DMS 273 treated with DMSO at 0.1 percent for 48 hours (cell line): ENCODE data around the gene MIPEP.
"Not testable (repeated sequence)": the region's sequence is repeated elsewhere in the genome, so short reads cannot be mapped to it uniquely, and the experiment has no call there.

Experiments
- DNase-seq: peaks from one replicate; lab custom pipeline; 2025; lab: John Stamatoyannopoulos, UW

Gene MIPEP

DNA sequence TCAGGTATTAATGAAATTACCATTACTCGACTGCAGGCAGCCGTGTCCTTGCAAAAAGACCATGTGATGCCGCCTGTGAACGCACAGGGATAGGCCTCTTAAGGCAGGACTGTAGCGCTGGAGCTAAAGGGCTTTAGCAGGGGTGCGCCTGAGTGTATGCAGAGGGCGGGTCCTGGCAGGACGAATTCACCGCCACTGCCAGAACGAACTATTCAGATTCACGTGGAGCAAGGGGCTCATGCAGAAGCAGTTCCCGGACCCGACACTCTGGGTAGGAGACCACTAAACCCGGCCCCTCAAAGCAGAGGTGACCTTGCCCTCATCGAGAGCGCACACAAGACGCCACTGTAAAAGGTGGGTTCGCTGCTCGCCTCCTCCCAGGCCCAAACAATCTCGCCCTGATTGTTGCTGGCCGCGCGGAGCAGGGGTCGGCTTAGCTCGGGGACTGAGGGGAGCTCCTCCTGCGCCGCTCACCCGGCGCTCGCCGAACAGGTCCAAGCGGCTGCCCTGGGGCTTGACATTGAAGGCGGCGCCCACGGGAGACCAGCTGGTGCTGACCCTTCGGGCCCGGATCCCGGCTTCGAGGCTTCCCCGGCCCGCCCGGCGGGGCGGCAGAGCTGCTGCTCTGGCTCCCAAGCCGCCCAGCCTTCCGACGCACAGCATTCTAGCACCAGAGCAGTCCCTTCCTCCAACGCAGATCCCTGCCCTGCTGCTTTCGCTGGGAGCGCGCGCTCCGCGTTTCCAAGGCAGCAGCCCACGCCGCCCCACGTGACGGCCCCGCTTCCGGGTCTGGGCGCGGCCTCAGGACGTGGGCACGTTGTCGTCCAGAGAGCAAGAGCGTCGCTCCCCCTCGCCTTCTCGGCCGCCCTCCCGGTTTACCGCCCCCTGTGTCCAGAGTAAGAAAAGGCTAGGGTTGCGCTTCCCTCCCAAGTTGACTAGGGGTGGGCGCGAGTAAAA lies at the start of gene MIPEP:
MIPEP (minus strand) TSS at position 743 of the 957 bp plus-strand sequence; CDS start at position 663, 80 bp downstream.
- peak; percentile 61 for DNase-seq

DNA sequence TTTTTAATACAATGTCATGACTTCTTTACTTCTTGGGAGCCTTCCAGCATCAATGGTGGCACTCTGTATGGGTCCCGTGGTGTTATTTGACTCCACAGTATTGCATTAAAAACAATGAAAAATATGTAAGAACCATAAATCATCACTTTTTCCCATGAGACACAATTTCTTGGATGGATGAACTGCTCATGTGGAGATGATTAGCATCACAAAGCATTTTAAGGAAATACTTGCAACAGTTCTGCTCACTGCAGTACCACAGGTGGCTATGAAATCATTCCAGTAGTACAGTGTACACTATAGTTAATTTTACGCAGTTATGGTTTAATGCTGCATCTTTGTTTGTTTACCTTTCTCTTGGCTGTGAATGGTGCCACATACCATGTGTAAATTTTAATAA lies 45.3 kb upstream of the MIPEP start:
- no peak for DNase-seq

DNA sequence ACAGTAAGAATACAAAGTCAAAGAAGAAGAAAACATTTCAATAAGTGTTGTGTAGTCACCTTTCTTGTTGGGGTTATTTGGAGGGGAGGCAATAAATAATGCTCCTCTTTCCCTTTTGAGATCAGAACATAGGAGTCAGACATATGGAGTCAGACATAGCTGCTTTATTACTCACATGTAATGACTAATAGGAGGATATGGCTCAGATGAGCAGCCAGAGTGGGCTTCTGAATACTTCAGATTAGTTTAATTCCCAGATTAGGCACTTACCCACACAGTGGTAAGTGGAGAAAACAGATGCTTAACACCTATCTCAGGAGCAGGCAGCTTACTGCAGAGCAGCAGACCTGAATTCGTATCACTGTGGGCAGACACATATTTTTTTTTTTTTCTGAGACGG lies 39.8 kb upstream of the MIPEP start:
- no peak for DNase-seq

DNA sequence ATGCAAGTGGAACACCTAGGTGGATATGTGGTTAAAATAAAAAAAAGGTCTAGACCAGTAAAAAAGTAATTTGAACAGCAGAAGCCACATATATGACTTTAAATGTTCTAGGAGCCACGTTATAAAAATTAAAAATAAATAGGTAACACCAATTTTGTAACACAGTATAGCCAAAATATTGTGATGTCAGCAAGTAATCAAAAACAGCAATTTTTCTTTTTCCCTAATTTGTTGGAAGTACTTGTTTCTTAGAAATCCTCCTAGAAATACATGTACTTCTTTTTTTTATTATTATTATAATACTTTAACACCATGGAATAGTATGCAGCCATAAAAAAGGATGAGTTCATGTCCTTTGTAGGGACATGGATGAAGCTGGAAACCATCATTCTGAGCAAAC lies 33.8 kb upstream of the MIPEP start:
- no peak for DNase-seq

DNA sequence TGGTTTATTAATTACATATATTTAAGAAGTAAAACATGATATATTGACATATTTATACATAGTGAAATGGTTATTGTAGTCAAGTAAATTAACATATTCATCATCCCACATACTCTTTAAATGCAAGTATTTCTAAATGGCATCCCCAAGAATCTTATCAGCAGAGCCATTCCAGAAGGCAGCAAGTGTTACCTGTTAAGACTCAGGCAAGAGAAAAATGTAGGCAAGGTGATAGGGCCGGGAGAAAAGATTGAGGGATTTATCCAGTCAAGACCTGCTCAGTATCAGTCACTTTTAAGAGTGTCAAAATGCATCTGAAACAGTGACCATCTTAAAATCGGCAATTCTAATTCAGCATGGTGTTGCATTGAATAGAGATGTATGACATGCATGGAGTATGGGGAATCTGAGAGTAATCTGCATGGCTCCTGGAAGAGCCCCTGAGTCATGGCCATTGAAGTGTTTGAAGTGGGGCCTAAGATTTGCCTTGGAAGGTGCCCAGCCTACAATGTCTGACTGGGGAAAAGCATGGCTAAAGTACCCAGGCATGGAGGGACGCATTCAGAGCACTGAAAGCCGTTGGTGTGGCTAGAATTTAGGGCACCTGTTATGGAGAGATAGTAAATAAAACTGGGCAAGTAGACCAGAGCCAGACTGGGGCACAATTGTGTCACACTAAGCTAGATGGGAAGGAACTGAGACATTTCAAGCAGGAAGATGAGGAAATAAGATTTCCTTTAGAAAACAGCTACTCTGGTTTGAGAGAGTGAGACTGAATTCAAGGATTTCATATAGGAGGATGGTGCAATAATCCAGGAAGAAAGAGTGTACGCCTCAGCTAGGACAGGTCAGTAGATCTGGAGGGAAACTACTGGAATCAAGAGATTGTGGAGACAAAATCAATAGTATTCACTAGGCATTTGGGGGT lies 33.1 kb upstream of the MIPEP start:
- no peak for DNase-seq

DNA sequence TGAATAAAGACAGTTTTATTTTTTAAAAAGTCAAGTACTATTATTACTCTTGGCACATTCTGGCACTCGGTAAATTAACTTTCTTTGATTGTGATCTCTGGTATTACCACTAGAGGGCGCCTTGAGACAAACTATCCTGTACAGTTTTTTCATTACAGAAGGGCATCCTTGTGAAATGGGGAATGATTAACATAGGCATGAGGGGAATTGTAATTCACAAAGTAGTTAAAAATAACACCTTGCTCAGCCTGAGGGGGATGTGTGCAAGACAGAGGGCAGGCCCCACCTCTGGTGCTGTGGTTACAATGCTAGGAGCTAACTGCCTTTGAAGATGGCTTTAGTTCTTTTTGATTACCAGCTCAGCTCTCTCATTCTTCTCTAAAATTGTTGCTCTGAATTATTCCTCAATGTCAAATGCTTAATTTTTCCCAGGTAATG lies 32.3 kb upstream of the MIPEP start:
- peak; percentile 20 for DNase-seq

DNA sequence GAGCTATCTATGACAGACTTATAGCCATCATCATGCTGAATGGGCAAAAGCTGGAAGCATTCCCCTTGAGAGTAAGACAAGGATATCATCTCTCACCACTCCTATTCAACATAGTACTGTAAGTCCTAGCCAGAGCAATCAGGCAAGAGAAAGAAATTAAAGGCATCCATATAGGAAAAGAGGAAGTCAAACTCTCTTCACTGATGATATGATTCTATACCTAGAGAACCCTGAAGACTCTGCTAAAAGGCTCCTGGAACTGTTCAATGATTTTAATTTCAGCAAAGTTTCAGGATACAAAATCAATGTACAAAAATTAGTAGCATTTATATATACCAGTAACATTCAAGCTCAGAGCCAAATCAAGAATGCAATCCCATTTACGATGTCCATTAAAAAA lies 29.8 kb upstream of the MIPEP start:
- DNase-seq, result no peak

DNA sequence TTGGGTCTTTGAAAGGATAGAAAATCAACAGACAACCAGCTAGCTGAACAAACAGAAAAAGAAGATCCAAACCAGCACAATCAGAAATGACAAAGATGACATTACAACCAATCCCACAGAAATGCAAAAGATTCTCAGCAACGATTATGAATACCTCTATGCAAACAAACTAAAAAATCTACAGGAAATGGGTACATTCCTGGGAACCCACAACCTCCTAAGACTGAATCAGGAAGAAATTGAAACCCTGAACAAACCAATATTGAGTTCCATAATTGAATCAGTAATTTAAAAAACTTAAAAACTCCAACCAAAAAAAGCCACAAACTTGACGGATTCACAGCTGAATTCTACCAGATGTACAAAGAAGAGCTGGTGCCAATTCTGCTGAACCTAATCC lies 29.0 kb upstream of the MIPEP start:
- no peak for DNase-seq

DNA sequence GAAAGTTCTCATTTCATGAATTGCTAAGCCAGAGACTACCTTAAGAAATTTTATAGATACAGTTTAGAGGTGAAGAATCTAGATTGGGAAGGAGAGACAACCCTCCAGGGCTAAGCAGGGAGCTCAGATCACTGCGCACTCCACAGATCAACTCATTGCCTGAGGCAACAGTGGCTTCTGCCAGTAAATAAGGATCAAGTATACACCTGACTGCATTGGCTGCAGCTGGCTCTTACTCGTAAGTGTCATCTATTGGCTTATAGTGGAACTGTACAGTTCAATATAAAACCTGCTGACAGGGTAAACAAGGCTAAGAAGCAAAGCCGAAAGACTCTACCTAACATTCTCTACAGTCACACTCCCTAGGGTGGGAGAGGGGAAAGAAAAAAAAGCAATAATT lies 26.1 kb upstream of the MIPEP start:
- no peak for DNase-seq

DNA sequence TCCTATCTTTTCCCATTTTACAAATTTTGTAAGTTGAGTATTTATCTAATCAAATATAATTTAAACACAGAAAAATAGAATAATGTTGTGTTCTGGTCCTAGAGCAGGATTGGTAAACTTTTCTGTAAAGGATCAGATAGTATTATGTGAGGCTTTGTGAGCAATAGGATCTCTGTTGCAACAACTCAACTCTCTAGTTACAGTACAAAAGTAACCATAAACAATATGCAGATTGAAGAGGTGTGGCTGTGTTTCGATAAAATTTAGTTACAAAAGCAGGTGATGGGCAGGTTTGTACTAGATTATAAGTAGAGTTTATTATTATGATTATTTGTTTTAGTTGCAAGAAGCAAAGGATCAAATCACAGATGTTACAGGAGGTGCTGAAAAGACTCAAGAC lies 23.3 kb upstream of the MIPEP start:
- no peak for DNase-seq

DNA sequence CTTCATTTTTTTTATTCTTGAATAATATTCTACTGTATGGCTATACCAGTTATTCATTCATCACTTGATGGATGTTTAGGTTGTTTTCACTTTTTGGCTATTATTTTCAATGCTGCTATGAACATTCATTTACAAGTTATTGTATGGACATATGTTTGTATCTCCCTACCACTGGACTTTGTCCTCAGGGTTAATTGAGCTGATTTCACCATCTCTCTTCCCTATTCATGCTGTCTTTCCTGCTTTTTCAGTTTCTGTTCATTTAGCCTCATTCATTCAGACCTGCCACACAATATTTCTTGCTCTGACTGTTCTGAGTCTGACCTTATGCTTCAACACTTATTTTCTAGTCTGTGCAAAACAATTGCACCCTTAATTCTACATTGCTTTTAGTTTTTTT lies 20.4 kb upstream of the MIPEP start:
- no peak for DNase-seq

DNA sequence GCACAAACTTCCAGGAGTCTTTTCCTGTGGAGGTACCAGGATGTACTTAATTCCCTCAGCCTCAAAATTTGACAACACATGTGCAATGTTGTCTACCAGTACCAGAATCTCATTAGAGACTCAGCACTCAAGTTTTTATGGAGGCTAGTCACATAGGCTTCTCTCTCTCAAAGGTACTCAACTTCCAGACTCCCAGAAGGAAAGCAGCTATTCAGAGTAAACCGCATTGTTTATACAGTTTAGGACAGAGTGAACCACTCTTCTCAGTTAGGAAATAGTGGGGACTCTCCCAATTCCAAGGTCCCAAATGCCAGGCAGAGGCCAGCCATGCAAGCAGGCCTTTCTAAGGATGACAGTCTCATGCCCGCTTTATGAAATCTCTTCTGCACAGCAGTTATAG lies 16.6 kb upstream of the MIPEP start:
- no peak for DNase-seq

DNA sequence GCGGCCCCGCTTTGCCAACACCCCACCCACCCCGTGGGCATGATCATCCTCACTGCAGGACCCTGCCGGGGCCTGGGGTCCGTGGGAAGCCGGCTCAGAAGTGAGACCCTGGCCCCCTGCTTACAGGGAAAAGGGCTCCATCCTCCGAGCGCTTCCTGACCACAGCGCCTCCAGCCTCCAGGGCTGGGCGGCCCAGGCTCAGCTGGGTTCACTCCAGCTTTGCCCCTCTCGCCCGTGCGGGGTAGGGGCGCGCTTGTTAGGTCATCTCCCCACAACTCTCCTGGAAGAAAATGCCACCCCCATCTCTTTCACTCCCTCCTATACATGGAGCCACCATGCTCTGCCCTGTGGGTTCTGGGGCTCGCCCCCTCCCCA lies 14.7 kb upstream of the MIPEP start:
- no peak for DNase-seq

DNA sequence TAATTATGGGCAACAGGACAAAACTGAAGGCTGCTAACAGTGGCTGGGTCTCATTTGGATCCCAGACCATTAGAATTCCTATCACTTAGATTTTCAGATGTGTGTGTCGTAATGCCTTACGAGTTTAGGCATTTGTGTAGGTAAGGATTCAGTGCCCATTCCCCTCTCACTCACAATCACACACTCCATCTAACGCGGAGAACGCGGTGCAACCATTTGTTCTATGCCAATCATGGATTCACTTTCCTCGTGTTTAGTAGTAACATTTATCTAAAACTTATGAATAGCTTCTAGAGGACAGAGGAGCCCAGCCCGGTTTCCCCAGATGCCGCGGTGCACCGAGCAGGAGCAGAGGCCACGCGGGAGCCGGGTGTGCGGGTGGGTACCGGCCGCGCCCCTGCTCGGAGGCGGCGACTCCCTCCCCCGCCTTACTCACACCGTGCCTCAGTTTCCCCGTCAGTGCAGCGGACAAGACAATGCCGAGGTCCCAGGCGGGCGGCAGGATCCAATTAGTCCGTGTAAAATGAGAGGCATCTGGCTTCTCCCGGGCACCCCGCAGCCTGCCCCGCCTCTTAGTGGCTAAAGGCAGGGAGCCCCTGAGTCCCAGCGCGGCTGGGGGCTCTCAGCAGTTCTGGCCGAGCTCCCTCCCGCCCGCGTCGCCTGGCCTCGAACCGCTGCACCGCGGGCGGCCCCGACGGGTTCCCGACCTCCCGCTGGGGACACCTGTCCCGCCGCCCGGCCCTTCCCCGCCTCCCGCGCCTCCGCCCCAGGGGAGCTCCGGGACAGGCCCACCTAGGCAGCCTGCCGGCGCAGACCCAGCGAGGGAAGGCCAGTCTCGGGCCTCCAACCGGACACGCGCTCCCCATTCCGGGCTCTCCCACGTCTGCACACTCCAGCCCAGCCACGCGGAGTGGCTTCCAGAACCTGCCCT lies 14.0 kb upstream of the MIPEP start:
- no peak for DNase-seq

DNA sequence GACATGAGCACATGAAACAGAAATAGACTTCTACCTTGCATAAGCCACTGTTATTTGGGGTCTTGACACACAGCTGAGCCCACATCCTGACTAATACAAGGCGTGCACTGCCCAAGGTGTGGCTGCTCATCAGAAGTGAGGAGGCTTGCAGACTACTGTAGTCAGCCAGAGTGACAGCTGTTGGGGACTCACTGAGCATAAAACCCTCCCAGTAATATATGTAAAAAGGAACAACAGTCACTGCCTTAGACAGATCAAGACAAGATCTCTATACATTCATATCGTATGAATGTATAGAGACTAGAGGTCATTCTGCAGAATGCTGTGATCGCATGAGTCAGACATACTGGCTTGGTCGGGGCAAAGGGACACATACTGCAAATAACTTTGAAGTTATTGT lies 12.2 kb upstream of the MIPEP start:
- DNase-seq, result no peak

DNA sequence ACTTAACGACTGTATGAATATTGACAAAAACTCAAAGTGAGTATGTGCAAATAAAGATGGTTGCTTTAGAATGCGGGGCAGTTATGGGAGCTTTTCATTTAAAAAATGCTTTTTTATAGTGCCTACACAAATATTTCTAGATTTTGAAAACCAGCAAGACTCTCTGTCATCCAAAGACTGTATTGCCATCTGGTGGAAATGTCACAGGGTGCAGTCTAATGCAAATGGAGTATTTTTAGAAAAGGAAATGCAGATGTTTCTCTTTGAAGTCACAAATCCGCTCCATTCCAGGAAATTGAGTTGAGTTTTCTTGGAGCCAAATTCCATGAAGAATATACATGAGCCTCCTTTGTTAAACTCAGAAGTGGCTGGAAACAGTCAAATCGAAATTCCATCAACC lies 10.4 kb upstream of the MIPEP start:
- no peak for DNase-seq

DNA sequence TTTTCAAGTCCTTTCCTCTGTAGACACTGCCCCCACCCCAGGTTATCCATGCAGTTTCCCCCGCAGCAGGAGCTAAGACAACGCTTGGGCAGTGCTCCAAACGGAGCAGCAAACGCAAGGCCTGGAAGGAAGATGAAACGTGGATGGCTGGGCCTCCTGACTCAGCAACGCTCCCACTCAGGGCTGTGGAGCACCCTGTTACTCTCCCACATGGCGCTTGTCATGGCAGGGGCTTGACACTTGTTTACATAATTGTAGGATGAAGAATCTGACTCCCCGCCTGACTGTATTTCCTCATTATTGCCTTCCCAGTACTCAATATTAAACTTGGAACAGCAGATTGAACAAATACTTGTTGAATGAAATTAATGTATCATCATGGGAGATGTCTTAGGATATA lies 8.9 kb upstream of the MIPEP start:
- no peak for DNase-seq

DNA sequence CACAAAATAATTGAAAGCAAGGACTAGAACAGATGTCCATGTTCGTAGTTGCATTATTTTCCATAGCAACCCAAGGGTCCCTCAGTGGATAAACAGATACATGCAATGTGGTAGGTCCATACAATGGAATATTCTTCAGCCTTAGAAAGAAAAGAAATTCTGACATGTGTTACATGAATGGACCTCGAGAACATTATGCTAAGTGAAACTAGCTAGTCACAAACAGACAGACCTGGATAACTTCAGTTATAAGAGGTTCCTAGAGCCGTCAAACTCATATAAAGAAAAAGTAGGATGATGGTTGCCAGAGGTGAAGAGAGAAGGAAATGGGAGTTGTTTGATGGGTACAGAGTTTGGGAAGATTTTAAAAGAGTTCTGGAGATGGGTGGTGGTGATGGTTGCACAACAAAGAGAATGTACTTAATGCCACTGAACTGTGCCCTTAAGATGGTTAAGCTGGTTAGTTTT lies 8.3 kb upstream of the MIPEP start, which contains the start of gene C1QTNF9B:
C1QTNF9B (minus strand) TSS at position 51 of the 468 bp plus-strand sequence.
- not testable (repeated sequence) for DNase-seq

DNA sequence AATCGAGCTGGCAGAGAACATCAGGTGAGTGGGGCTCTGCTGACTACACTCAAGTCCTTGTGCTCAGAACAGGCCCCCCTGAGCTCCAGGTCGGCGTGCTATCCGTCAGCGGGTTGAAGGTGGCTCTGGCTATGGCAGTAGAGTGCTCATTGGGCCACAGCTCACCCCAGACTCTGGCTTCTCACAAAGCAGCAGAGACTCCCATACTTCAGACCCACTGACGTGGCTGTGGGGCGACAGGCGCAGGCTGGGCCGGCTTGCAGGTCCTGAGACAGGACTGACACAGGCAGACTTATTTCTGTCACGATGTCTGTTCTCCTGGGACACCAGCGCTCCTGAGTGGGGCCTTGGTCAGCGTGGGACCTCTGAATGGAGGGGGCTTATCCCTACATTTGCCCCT lies 5.5 kb upstream of the MIPEP start:
- not testable (repeated sequence) for DNase-seq

DNA sequence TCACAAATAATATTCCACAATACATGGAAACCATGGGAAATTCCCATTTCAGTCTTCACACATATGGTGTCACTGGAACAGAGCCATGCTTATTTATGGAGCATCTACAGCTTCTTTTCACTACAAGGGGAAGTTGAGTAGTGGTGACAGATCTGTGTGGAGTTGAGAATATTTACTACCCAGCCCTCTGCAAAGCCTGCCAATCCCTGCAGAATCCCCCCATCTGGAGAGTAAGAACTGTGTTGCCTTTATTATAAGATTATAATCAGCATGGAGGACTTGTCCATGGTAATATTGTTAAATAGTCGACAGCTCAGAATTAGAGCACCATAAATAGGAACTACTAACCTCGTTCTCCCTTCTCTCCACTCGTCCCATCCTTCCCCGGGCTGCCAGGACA lies 4.6 kb upstream of the MIPEP start:
- DNase-seq, result not testable (repeated sequence)
